ENCODE results near the gene SLCO2B1. TPM values are rescaled to one million over a fixed set of nuclear protein-coding genes. Genes with fewer than 3 reads are reported as not detected.

The SLCO2B1 gene
- total RNA-seq, 1 experiment from 2014 or later = 277 TPM

DNA sequence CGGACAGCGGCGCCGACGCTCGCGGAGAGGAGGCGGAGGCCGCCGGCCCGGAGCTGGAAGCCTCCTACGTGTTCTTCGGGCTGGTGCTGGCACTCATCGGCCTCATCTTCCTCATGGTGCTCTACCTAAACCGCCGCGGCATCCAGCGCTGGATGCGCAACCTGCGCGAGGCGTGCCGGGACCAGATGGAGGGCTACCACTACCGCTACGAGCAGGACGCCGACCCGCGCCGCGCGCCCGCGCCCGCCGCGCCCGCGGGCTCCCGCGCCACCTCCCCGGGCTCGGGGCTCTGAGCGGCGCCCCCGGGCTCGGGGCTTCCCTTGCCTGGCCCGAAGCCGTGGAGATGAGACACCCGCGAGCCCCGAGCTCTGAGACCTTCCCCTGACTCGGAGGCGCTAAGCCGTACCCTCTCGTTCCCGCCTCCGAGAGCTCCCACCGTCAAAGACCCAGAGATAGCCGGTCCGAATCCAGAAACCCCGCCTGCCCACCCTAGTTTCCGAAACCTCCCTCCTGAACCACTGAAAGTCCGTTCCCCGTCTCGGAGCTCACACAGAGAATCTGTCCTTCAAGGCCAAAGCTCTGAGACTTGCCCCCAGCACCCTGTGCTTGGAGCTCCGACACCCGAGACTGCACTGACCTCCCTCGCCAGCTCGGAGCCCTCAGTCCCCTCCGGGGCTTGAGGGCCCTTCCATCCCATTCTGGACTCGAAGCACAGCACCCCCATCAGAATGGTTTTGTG is 91.2 kb downstream of the SLCO2B1 start:
- Histone ChIP-seq H3K4me3 (ENCODE audit: low read depth, low read length) (no peak overlapping the region), H3K36me3 (ENCODE audit: control insufficient read depth, insufficient read depth, low read length) (no peaks in the 10 kb centered on the region), H3K27me3 (replicated peaks; ENCODE audit: control insufficient read depth, insufficient read depth, low read length) (peaks cover 6% of the 10 kb centered on the region), H3K4me1 (peaks cover 10% of the 10 kb centered on the region; the same call in 1 of the 2 replicates), H3K9me3 (no peaks in the 10 kb centered on the region)
- ChIA-PET CTCF (interaction anchor here (0.7 to 14.2 kb wide), 23 partner anchors 9 to 494 kb away, joined by 3 to 437 read pairs (median 7); no protein-coding TSS in a partner anchor), POLR2A (no interaction called here)
- TF ChIP-seq, protein P1, sequence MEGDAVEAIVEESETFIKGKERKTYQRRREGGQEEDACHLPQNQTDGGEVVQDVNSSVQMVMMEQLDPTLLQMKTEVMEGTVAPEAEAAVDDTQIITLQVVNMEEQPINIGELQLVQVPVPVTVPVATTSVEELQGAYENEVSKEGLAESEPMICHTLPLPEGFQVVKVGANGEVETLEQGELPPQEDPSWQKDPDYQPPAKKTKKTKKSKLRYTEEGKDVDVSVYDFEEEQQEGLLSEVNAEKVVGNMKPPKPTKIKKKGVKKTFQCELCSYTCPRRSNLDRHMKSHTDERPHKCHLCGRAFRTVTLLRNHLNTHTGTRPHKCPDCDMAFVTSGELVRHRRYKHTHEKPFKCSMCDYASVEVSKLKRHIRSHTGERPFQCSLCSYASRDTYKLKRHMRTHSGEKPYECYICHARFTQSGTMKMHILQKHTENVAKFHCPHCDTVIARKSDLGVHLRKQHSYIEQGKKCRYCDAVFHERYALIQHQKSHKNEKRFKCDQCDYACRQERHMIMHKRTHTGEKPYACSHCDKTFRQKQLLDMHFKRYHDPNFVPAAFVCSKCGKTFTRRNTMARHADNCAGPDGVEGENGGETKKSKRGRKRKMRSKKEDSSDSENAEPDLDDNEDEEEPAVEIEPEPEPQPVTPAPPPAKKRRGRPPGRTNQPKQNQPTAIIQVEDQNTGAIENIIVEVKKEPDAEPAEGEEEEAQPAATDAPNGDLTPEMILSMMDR (IDR thresholded peaks at IDR 0.05; ENCODE audit: insufficient read depth in 1 of 2, low read depth in 1 of 2, low read length in 1 of 2, severe bottlenecking in 1 of 2, unreplicated experiment in 1 of 2) = no peak
- Mint-ChIP-seq H3K36me3 (ENCODE audit: insufficient read depth, unreplicated experiment) (no peaks in the 10 kb centered on the region), H3K27me3 (ENCODE audit: insufficient read depth, unreplicated experiment) (peaks cover 30% of the 10 kb centered on the region), H3K4me3 (ENCODE audit: unreplicated experiment) (peak overlapping the region; percentile 62), H3K27ac (ENCODE audit: unreplicated experiment) (no peak overlapping the region), H3K4me1 (ENCODE audit: low read depth, unreplicated experiment) (no peaks in the 10 kb centered on the region), H3K9me3 (ENCODE audit: unreplicated experiment) (no peaks in the 10 kb centered on the region)
- no TSS peak for BruUV-seq (replicated peaks)
- intact Hi-C loops (cut with micrococcal nuclease; ENCODE audit: unreplicated experiment) = loop anchor here (1.0 to 10.0 kb wide), 6 partner anchors 28 to 537 kb away; no protein-coding TSS in a partner anchor
- no peak for DNase-seq

DNA sequence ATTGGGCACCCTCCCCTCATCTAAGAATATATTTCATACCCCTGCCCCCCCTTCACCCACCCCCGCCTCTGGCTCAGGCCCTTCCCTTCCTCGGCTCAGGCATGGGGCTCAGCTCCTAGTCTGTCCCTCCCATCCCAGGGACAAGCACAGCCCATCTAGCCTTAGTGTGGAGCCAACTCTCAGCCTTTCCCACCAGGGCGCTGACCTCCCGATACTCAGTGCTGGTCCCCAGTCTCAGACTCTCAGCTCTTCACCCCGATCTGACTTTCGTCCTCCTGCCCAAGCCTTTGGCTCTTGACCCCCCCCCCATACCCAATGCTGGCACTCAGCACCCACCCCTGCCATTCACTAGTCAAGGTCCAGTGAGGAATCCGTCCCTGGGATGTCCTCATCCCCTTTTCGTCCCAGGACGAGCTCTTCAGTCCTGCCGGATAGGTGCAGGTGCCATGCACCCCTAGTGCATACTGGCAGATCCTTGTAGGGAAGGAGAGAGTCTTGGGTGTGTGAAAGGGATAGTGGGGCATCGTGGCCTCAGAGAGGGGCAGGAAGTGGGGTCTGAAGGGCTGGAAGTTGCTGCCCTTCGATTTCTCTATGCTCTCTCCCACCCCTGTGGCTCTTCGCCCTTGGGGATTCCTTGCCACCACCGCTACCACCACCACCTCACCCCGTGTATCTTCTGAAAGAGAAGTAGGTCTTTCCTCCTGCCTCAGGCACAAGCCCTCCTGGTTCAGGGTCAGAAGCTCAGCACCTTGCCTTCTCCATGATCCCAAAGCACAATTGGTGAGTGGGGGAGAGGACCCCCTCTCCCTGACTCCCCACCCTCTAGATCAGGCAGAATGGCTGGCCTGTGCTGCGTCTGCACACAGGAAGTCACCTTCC is 92.1 kb downstream of the SLCO2B1 start:
- peak in 1 of 2 experiments; percentile 38 for DNase-seq
- Mint-ChIP-seq H3K9me3 (ENCODE audit: unreplicated experiment) (no peaks in the 10 kb centered on the region), H3K27me3 (ENCODE audit: insufficient read depth, unreplicated experiment) (peaks cover 30% of the 10 kb centered on the region), H3K36me3 (ENCODE audit: insufficient read depth, unreplicated experiment) (no peaks in the 10 kb centered on the region), H3K27ac (ENCODE audit: unreplicated experiment) (no peak overlapping the region), H3K4me1 (ENCODE audit: low read depth, unreplicated experiment) (no peaks in the 10 kb centered on the region), H3K4me3 (ENCODE audit: unreplicated experiment) (peak overlapping the region; percentile 62)
- no TSS peak for BruUV-seq (replicated peaks)
- POLR2A ChIA-PET = no interaction called here
- no peaks in the 10 kb centered on the region for H3K9me3 ChIP-seq
- H3K4me1 ChIP-seq = peaks cover 10% of the 10 kb centered on the region; the same call in 1 of the 2 replicates
- H3K27me3 ChIP-seq (replicated peaks; ENCODE audit: control insufficient read depth, insufficient read depth, low read length) = peaks cover 6% of the 10 kb centered on the region
- no peak overlapping the region for H3K4me3 ChIP-seq (ENCODE audit: low read depth, low read length)
- CTCF ChIA-PET = interaction anchor here (0.9 to 14.2 kb wide), 15 partner anchors 9 to 313 kb away, joined by 3 to 437 read pairs (median 8); no protein-coding TSS in a partner anchor
- no peaks in the 10 kb centered on the region for H3K36me3 ChIP-seq (ENCODE audit: control insufficient read depth, insufficient read depth, low read length)
- intact Hi-C loops (cut with micrococcal nuclease; ENCODE audit: unreplicated experiment) = loop anchor here (10.0 kb wide), 1 partner anchor 538 kb away; no protein-coding TSS in a partner anchor
- TF ChIP-seq, protein P1 (IDR thresholded peaks at IDR 0.05; ENCODE audit: insufficient read depth in 1 of 2, low read depth in 1 of 2, low read length in 1 of 2, severe bottlenecking in 1 of 2, unreplicated experiment in 1 of 2) = no peak

All from Caco-2 (cell line).